A549 (cell line): Measurements from ENCODE around the gene VOPP1. TPM values are rescaled to one million over a fixed set of nuclear protein-coding genes. Genes with fewer than 3 reads are reported as not detected.

Experiments
- ATAC-seq, 2 experiments: fragments of 200-7000 bp in 1 of 2; fragments of >200 bp in 1 of 2; cut with Nextera tagmentation in 1 of 2; cut with Tn5 transposase in 1 of 2; 3 replicates each; pipeline versions ENCODE4 v1.8.0 to v1.9.1; 2018 to 2020; ENCODE audit warnings: mild to moderate bottlenecking in 1 of 2, moderate library complexity in 1 of 2
- CTCF ChIA-PET: fragments of 300-600 bp; sonication (Branson Sonifier 250); formaldehyde crosslinking; extraction: SDS; loops from one replicate; lab custom pipeline; 2021; ENCODE audit warnings: antibody characterized with exemption, inconsistent platforms; lab: Yijun Ruan, JAX
- POLR2A ChIA-PET: fragments of 350-600 bp; formaldehyde crosslinking; extraction: SDS; loops from one replicate; lab custom pipeline; 2021; ENCODE audit warnings: antibody characterized with exemption, inconsistent platforms; lab: Yijun Ruan, JAX
- DNase-seq, 2 experiments: peaks; one replicate each; pipeline versions ENCODE4 v3.0.0 to v3.0.0-alpha.2; 2011 to 2016; ENCODE audit warnings: low read depth in 1 of 2, low spot score in 1 of 2
- FAIRE-seq: peaks from 2 replicates; lab custom pipeline; 2011; peaks lifted over from hg19 to GRCh38; lab: Jason Lieb, UNC
- H3K27ac ChIP-seq, 2 experiments: fragments of >200 bp; sonication (Bioruptor Twin); formaldehyde crosslinking; 3 replicates each; pipeline ENCODE4 v1.5.1; 2016 to 2017
- H3K4me1 ChIP-seq: fragments of >200 bp; sonication (Bioruptor Twin); formaldehyde crosslinking; 3 replicates; pipeline ENCODE4 v1.6.1; 2016
- H3K4me2 ChIP-seq: fragments of >200 bp; sonication (Bioruptor Twin); formaldehyde crosslinking; 3 replicates; pipeline ENCODE4 v1.6.1; 2016
- H3K4me3 ChIP-seq: fragments of >200 bp; sonication (Bioruptor Twin); formaldehyde crosslinking; 3 replicates; pipeline ENCODE4 v1.5.1; 2016
- H3K9me3 ChIP-seq: fragments of >200 bp; sonication (Bioruptor Twin); formaldehyde crosslinking; 3 replicates; pipeline ENCODE4 v1.6.1; 2016
- BHLHE40 ChIP-seq: IDR thresholded peaks from 2 replicates; pipeline ENCODE4 v1.6.1; 2012; ENCODE audit warnings: low read depth, low read length, inconsistent platforms
- CBX2 ChIP-seq: fragments of 200-600 bp; sonication (generic); IDR thresholded peaks from 2 replicates; pipeline ENCODE4 v1.6.1; 2016; ENCODE audit warnings: low read depth, mild to moderate bottlenecking, borderline replicate concordance
- CHD2 ChIP-seq: fragments of 150-350 bp; IDR thresholded peaks from 2 replicates; pipeline ENCODE4 v1.6.1; 2014; ENCODE audit warnings: low read length; ENCODE audit not compliant: partially characterized antibody
- E2F6 ChIP-seq: IDR thresholded peaks from 2 replicates; pipeline ENCODE4 v1.6.1; 2012; ENCODE audit warnings: low read depth, borderline replicate concordance
- ELK1 ChIP-seq: fragments of 150-350 bp; IDR thresholded peaks from 2 replicates; pipeline ENCODE4 v1.6.1; 2014; ENCODE audit warnings: low read depth, mild to moderate bottlenecking, low read length
- EP300 ChIP-seq, 2 experiments: fragments of >200 bp; sonication (Bioruptor Twin); formaldehyde crosslinking; IDR thresholded peaks; 2 replicates in 1 of 2; 3 replicates in 1 of 2; pipeline ENCODE4 v1.6.1; 2016 to 2017
- ESRRA ChIP-seq: fragments of 150-350 bp; IDR thresholded peaks from 2 replicates; pipeline ENCODE4 v1.6.1; 2014; ENCODE audit warnings: mild to moderate bottlenecking, low read length, borderline replicate concordance
- FOSL2 ChIP-seq, 2 experiments: fragments of 450-650 bp in 1 of 2; fragments of >200 bp in 1 of 2; sonication (Bioruptor Twin) in 1 of 2; formaldehyde crosslinking; IDR thresholded peaks; 2 replicates each; pipeline versions ENCODE4 v1.5.0 to v1.6.1; 2016 to 2020; ENCODE audit warnings: mild to moderate bottlenecking in 1 of 2, moderate library complexity in 1 of 2
- FOXS1 ChIP-seq: fragments of 250-450 bp; sonication (Bioruptor Pico); IDR thresholded peaks from 2 replicates; pipeline ENCODE4 v1.5.0; 2020; ENCODE audit warnings: mild to moderate bottlenecking, moderate library complexity
- HEYL ChIP-seq: fragments of 250-450 bp; sonication (Bioruptor Pico); IDR thresholded peaks from 2 replicates; pipeline ENCODE4 v1.8.0; 2021; ENCODE audit warnings: mild to moderate bottlenecking, moderate library complexity
- HOXA7 ChIP-seq: fragments of 250-450 bp; sonication (Bioruptor Pico); IDR thresholded peaks from 2 replicates; pipeline ENCODE4 v1.5.0; 2020; ENCODE audit warnings: mild to moderate bottlenecking, moderate library complexity
- JUN ChIP-seq, 2 experiments: fragments of >200 bp; sonication (Bioruptor Twin); formaldehyde crosslinking; IDR thresholded peaks; 2 replicates in 1 of 2; 3 replicates in 1 of 2; pipeline ENCODE4 v1.6.1; 2016 to 2017
- MAFK ChIP-seq: fragments of 450-650 bp; IDR thresholded peaks from 2 replicates; pipeline ENCODE4 v1.6.1; 2014; ENCODE audit not compliant: partially characterized antibody
- NFE2L2 ChIP-seq: fragments of 150-350 bp; conservative IDR thresholded peaks from 2 replicates; pipeline ENCODE4 v1.6.1; 2014; ENCODE audit warnings: low read length
- PBX3 ChIP-seq: IDR thresholded peaks from 2 replicates; pipeline ENCODE4 v1.6.1; 2012
- ZFP36 ChIP-seq: fragments of 450-650 bp; IDR thresholded peaks from 2 replicates; pipeline ENCODE4 v1.6.1; 2014; ENCODE audit warnings: borderline replicate concordance; ENCODE audit not compliant: partially characterized antibody
- ZNF302 ChIP-seq: fragments of 250-450 bp; sonication (Bioruptor Pico); IDR thresholded peaks from 2 replicates; pipeline ENCODE4 v1.9.0; 2021; ENCODE audit warnings: inconsistent platforms, mild to moderate bottlenecking, moderate library complexity
- ZSCAN20 ChIP-seq: fragments of 250-450 bp; sonication (Bioruptor Pico); IDR thresholded peaks from 2 replicates; pipeline ENCODE4 v1.8.0; 2022; ENCODE audit warnings: mild to moderate bottlenecking, moderate library complexity
- WGBS: methylation state at CpG from one replicate; pipeline ENCODE4 v1.1.6; 2017; ENCODE audit errors: missing lambda C conversion rate; 5-methylcytosine and 5-hydroxymethylcytosine counted together
- polyA plus RNA-seq, 4 experiments: library from polyadenylated mRNA; depleted of rRNA in 3 of 4; stranded (reverse); fragments of >200 nt; fragmentation: RNase III in 1 of 4; extraction: RNeasy Plus Mini Kit Qiagen cat#74134 plus additional on column Dnase treatment in 1 of 4; gene quantifications; 2 replicates in 3 of 4; 3 replicates in 1 of 4; pipeline ENCODE4 v1.2.3, GENCODE V29; 2011 to 2017

Gene VOPP1
- polyA plus RNA-seq, 2 of the 4 experiments (the other 2 are of a cell fraction): 68.1 to 73.4 TPM

- H3K27ac ChIP-seq: peak overlapping the region; percentile 77 to 98
- TF ChIP-seq ZSCAN20 (CRISPR knock-in tag) (no peak), FOSL2 (IDR thresholded peaks at IDR 0.05) (no peak), FOSL2 (CRISPR knock-in tag; IDR thresholded peaks at IDR 0.05) (peak; percentile 58; the same call in 1 of the 2 replicates), E2F6 (no peak)
- peaks cover 34% of the 10 kb centered on the region for H3K4me1 ChIP-seq
- ATAC-seq (no peak), DNase-seq (no peak), FAIRE-seq (no peak)
- peak overlapping the region; percentile 63 for H3K4me3 ChIP-seq
- WGBS: 3% methylated on average over 5 of the region's 5 CpGs
- peak overlapping the region; percentile 91 for H3K4me2 ChIP-seq
- no peaks in the 10 kb centered on the region for H3K9me3 ChIP-seq
- ChIA-PET POLR2A (interaction anchor here (2.5 kb wide), 1 partner anchor 25 kb away, joined by 7 read pairs; no protein-coding TSS in a partner anchor), CTCF (no interaction called here)
These were observed 1.4 kb downstream of the VOPP1 start for GRCh38 chr7:55570939-55571338.

GRCh38 chr7:55570218-55570873 is 2.0 kb downstream of the VOPP1 start:
- no peaks in the 10 kb centered on the region for H3K9me3 ChIP-seq
- 84% methylated on average over 18 of the region's 18 CpGs for WGBS
- POLR2A ChIA-PET: interaction anchor here (2.5 kb wide), 1 partner anchor 24 kb away, joined by 7 read pairs; no protein-coding TSS in a partner anchor
- no peak for DNase-seq
- H3K27ac ChIP-seq: peak overlapping the region in 1 of 2 experiments; percentile 98; a peak in 3 of 6 replicates
- peaks cover 37% of the 10 kb centered on the region for H3K4me1 ChIP-seq
- no peak for TF ChIP-seq ZNF302 (CRISPR knock-in tag)
- no peak for TF ChIP-seq HOXA7
- CTCF ChIA-PET: no interaction called here
- H3K4me2 ChIP-seq: peak overlapping the region; percentile 91
- FAIRE-seq: no peak
- ATAC-seq: no peak
- H3K4me3 ChIP-seq: peak overlapping the region; percentile 63; the same call in 2 of the 3 replicates

GRCh38 chr7:55569797-55570196 is 2.5 kb downstream of the VOPP1 start:
- WGBS: 95% methylated on average over 4 of the region's 4 CpGs
- Histone ChIP-seq H3K4me2 (peak overlapping the region; percentile 9; the same call in 1 of the 3 replicates), H3K9me3 (no peaks in the 10 kb centered on the region), H3K27ac (peak overlapping the region in 1 of 2 experiments; percentile 10; a peak in 1 of 6 replicates), H3K4me1 (peaks cover 41% of the 10 kb centered on the region), H3K4me3 (no peak overlapping the region)
- ChIA-PET CTCF (no interaction called here), POLR2A (no interaction called here)
- FAIRE-seq: no peak
- TF ChIP-seq FOXS1 (CRISPR knock-in tag) (no peak), ESRRA (no peak), EP300 (IDR thresholded peaks at IDR 0.05) (no peak), HEYL (no peak), MAFK (no peak), CBX2 (no peak), JUN (IDR thresholded peaks at IDR 0.05) (no peak)
- no peak for ATAC-seq
- DNase-seq: no peak

- Histone ChIP-seq H3K4me1 (peaks cover 41% of the 10 kb centered on the region), H3K4me3 (no peak overlapping the region), H3K9me3 (no peaks in the 10 kb centered on the region), H3K27ac (no peak overlapping the region), H3K4me2 (no peak overlapping the region; the same call in 2 of the 3 replicates)
- ChIA-PET POLR2A (no interaction called here), CTCF (interaction anchor here (1.0 kb wide), 2 partner anchors 10 to 395 kb away, joined by 4 to 5 read pairs; no protein-coding TSS in a partner anchor)
- no peak for FAIRE-seq
- TF ChIP-seq CBX2 (no peak), CHD2 (no peak), ELK1 (no peak), NFE2L2 (no peak), FOSL2 (IDR thresholded peaks at IDR 0.05) (no peak), FOSL2 (CRISPR knock-in tag; IDR thresholded peaks at IDR 0.05) (no peak), ZFP36 (no peak), BHLHE40 (no peak), PBX3 (no peak)
- no peak for DNase-seq
- ATAC-seq: no peak
- 85% methylated on average over 7 of the region's 7 CpGs for WGBS
These were observed 3.0 kb downstream of the VOPP1 start for GRCh38 chr7:55569269-55569663.
